Measurements from ENCODE around the gene TLR6.

GRCh38 chr4:38800961-38801450 lies 55.6 kb downstream of the TLR6 start:
- no peak for TF ChIP-seq GABPA (IDR thresholded peaks at IDR 0.05; ENCODE audit: low read depth)
- TF ChIP-seq, protein P1, sequence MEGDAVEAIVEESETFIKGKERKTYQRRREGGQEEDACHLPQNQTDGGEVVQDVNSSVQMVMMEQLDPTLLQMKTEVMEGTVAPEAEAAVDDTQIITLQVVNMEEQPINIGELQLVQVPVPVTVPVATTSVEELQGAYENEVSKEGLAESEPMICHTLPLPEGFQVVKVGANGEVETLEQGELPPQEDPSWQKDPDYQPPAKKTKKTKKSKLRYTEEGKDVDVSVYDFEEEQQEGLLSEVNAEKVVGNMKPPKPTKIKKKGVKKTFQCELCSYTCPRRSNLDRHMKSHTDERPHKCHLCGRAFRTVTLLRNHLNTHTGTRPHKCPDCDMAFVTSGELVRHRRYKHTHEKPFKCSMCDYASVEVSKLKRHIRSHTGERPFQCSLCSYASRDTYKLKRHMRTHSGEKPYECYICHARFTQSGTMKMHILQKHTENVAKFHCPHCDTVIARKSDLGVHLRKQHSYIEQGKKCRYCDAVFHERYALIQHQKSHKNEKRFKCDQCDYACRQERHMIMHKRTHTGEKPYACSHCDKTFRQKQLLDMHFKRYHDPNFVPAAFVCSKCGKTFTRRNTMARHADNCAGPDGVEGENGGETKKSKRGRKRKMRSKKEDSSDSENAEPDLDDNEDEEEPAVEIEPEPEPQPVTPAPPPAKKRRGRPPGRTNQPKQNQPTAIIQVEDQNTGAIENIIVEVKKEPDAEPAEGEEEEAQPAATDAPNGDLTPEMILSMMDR (IDR thresholded peaks at IDR 0.05 in 2 of 3, conservative IDR thresholded peaks at IDR 0.05 in 1 of 3; ENCODE audit: control insufficient read depth in 2 of 3, extremely low read depth in 1 of 3, insufficient read depth in 1 of 3, low read depth in 3 of 3, low read length in 3 of 3), result no peak
- TF ChIP-seq POLR2A (IDR thresholded peaks at IDR 0.05; ENCODE audit: low read depth, low read length), result no peak
- no peak for TF ChIP-seq SUZ12 (IDR thresholded peaks at IDR 0.05; ENCODE audit: unreplicated experiment)
- TF ChIP-seq, protein P2, sequence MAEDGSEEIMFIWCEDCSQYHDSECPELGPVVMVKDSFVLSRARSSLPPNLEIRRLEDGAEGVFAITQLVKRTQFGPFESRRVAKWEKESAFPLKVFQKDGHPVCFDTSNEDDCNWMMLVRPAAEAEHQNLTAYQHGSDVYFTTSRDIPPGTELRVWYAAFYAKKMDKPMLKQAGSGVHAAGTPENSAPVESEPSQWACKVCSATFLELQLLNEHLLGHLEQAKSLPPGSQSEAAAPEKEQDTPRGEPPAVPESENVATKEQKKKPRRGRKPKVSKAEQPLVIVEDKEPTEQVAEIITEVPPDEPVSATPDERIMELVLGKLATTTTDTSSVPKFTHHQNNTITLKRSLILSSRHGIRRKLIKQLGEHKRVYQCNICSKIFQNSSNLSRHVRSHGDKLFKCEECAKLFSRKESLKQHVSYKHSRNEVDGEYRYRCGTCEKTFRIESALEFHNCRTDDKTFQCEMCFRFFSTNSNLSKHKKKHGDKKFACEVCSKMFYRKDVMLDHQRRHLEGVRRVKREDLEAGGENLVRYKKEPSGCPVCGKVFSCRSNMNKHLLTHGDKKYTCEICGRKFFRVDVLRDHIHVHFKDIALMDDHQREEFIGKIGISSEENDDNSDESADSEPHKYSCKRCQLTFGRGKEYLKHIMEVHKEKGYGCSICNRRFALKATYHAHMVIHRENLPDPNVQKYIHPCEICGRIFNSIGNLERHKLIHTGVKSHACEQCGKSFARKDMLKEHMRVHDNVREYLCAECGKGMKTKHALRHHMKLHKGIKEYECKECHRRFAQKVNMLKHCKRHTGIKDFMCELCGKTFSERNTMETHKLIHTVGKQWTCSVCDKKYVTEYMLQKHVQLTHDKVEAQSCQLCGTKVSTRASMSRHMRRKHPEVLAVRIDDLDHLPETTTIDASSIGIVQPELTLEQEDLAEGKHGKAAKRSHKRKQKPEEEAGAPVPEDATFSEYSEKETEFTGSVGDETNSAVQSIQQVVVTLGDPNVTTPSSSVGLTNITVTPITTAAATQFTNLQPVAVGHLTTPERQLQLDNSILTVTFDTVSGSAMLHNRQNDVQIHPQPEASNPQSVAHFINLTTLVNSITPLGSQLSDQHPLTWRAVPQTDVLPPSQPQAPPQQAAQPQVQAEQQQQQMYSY (CRISPR knock-in tag; IDR thresholded peaks at IDR 0.05), result no peak
- no peak for TF ChIP-seq SMC3 (IDR thresholded peaks at IDR 0.05; ENCODE audit: borderline replicate concordance, low read length)
- TF ChIP-seq EP300 (IDR thresholded peaks at IDR 0.05; ENCODE audit: borderline replicate concordance in 1 of 2, control insufficient read depth in 1 of 2, low read depth in 2 of 2, low read length in 2 of 2), result no peak
- TF ChIP-seq, protein P3, sequence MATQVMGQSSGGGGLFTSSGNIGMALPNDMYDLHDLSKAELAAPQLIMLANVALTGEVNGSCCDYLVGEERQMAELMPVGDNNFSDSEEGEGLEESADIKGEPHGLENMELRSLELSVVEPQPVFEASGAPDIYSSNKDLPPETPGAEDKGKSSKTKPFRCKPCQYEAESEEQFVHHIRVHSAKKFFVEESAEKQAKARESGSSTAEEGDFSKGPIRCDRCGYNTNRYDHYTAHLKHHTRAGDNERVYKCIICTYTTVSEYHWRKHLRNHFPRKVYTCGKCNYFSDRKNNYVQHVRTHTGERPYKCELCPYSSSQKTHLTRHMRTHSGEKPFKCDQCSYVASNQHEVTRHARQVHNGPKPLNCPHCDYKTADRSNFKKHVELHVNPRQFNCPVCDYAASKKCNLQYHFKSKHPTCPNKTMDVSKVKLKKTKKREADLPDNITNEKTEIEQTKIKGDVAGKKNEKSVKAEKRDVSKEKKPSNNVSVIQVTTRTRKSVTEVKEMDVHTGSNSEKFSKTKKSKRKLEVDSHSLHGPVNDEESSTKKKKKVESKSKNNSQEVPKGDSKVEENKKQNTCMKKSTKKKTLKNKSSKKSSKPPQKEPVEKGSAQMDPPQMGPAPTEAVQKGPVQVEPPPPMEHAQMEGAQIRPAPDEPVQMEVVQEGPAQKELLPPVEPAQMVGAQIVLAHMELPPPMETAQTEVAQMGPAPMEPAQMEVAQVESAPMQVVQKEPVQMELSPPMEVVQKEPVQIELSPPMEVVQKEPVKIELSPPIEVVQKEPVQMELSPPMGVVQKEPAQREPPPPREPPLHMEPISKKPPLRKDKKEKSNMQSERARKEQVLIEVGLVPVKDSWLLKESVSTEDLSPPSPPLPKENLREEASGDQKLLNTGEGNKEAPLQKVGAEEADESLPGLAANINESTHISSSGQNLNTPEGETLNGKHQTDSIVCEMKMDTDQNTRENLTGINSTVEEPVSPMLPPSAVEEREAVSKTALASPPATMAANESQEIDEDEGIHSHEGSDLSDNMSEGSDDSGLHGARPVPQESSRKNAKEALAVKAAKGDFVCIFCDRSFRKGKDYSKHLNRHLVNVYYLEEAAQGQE (IDR thresholded peaks at IDR 0.05; ENCODE audit: low read depth, low read length), result no peak
- TF ChIP-seq FOXM1 (IDR thresholded peaks at IDR 0.05; ENCODE audit: low read depth, low read length), result no peak
- no peak for TF ChIP-seq POLR2AphosphoS5 (IDR thresholded peaks at IDR 0.05; ENCODE audit: low read length)
